Activated CD4-positive, alpha-beta memory T cell treated with anti-CD3 and anti-CD28 coated beads, Interleukin-2, amount 10 ng/mL, durations not matched to agents 7 days and 5 days (primary cell): Measurements from ENCODE around the gene PPP1R13B. TPM values are rescaled to one million over a fixed set of nuclear protein-coding genes. Genes with fewer than 3 reads are reported as not detected.

Experiments used
- CTCF ChIA-PET: fragments of 350-600 bp; sonication (Branson Sonifier 250); formaldehyde crosslinking; loops from one replicate; lab custom pipeline; 2021; ENCODE audit warnings: antibody characterized with exemption, inconsistent platforms; lab: Charles Lee
- POLR2A ChIA-PET: fragments of 350-600 bp; sonication (Branson Sonifier 250); formaldehyde crosslinking; loops from one replicate; lab custom pipeline; 2021; ENCODE audit warnings: antibody characterized with exemption; lab: Charles Lee
- DNase-seq: peaks from one replicate; pipeline ENCODE4 v3.0.0-alpha.2; 2020
- H3K27ac Mint-ChIP-seq: one replicate; pipeline ENCODE4 v1.8.0; 2021; ENCODE audit warnings: mild to moderate bottlenecking, mixed read lengths
- H3K27me3 Mint-ChIP-seq: one replicate; pipeline ENCODE4 v1.8.0; 2021; ENCODE audit warnings: mixed read lengths
- H3K36me3 Mint-ChIP-seq: one replicate; pipeline ENCODE4 v1.8.0; 2021; ENCODE audit warnings: low read depth, mixed read lengths
- H3K4me1 Mint-ChIP-seq: one replicate; pipeline ENCODE4 v1.8.0; 2021; ENCODE audit warnings: mixed read lengths
- H3K4me3 Mint-ChIP-seq: one replicate; pipeline ENCODE4 v1.8.0; 2021; ENCODE audit warnings: mild to moderate bottlenecking, mixed read lengths
- H3K9me3 Mint-ChIP-seq: one replicate; pipeline ENCODE4 v1.8.0; 2021; ENCODE audit warnings: mixed read lengths
- total RNA-seq, 2 experiments: library from RNA; stranded (reverse); gene quantifications; one replicate each; pipeline ENCODE4 v1.2.3, GENCODE V29; 2021

Gene PPP1R13B
- total RNA-seq, 2 experiments from 2014 or later: 10.7 to 15.9 TPM

- Mint-ChIP-seq H3K9me3 (no peaks in the 10 kb centered on the region), H3K4me3 (no peak overlapping the region), H3K27ac (no peak overlapping the region), H3K36me3 (no peaks in the 10 kb centered on the region), H3K27me3 (no peaks in the 10 kb centered on the region), H3K4me1 (no peaks in the 10 kb centered on the region)
- ChIA-PET CTCF (no interaction called here), POLR2A (no interaction called here)
- DNase-seq: no peak
Measured at GRCh38 chr14:103830511-103831270, 16.7 kb downstream of the PPP1R13B start.

- Mint-ChIP-seq H3K4me1 (no peaks in the 10 kb centered on the region), H3K4me3 (no peak overlapping the region), H3K27ac (no peak overlapping the region), H3K9me3 (no peaks in the 10 kb centered on the region), H3K36me3 (no peaks in the 10 kb centered on the region), H3K27me3 (no peaks in the 10 kb centered on the region)
- DNase-seq: no peak
- POLR2A ChIA-PET: no interaction called here
- CTCF ChIA-PET: interaction anchor here (1.2 kb wide), 1 partner anchor 20 kb away, joined by 4 read pairs; no protein-coding TSS in a partner anchor
Measured at GRCh38 chr14:103828315-103828967, 18.9 kb downstream of the PPP1R13B start.

DNA sequence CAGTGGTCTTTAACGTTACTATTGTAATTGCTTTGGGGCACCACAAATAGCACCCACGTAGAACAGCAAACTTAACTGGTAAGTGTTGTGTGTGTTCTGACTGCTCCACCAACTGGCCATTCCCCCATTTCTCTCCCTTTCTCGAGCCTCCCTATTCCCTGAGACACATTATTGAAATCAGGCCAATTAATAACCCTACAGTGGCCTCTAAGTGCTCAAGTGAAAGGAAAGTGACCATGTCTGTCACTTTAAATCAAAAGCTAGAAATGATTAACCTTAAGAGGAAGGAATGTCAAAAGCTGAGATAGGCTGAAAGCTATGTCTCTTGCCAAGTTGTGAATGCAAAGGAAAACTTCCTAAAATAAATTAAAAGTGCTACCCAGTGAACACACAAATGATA is 22.3 kb downstream of the PPP1R13B start:
- no peak overlapping the region for H3K4me3 Mint-ChIP-seq
- ChIA-PET CTCF (interaction anchor here (2.1 kb wide), 1 partner anchor 16 kb away, joined by 8 read pairs; no protein-coding TSS in a partner anchor), POLR2A (no interaction called here)
- no peaks in the 10 kb centered on the region for H3K27me3 Mint-ChIP-seq
- H3K36me3 Mint-ChIP-seq: no peaks in the 10 kb centered on the region
- peaks cover 2% of the 10 kb centered on the region for H3K4me1 Mint-ChIP-seq
- no peaks in the 10 kb centered on the region for H3K9me3 Mint-ChIP-seq
- no peak overlapping the region for H3K27ac Mint-ChIP-seq
- DNase-seq: no peak

- H3K9me3 Mint-ChIP-seq: no peaks in the 10 kb centered on the region
- H3K27ac Mint-ChIP-seq: no peak overlapping the region
- ChIA-PET CTCF (interaction anchor here (1.7 kb wide), 1 partner anchor 15 kb away, joined by 4 read pairs; no protein-coding TSS in a partner anchor), POLR2A (no interaction called here)
- peaks cover 11% of the 10 kb centered on the region for H3K4me1 Mint-ChIP-seq
- no peaks in the 10 kb centered on the region for H3K27me3 Mint-ChIP-seq
- DNase-seq: no peak
- H3K4me3 Mint-ChIP-seq: no peak overlapping the region
- H3K36me3 Mint-ChIP-seq: no peaks in the 10 kb centered on the region
Measured at GRCh38 chr14:103820908-103821307, 26.5 kb downstream of the PPP1R13B start.

GRCh38 chr14:103820382-103820781 is 27.0 kb downstream of the PPP1R13B start:
- POLR2A ChIA-PET: no interaction called here
- CTCF ChIA-PET: interaction anchor here (1.7 to 2.0 kb wide), 2 partner anchors 13 to 15 kb away, joined by 4 to 6 read pairs; no protein-coding TSS in a partner anchor
- H3K4me1 Mint-ChIP-seq: peaks cover 11% of the 10 kb centered on the region
- H3K4me3 Mint-ChIP-seq: no peak overlapping the region
- DNase-seq: no peak
- H3K27me3 Mint-ChIP-seq: no peaks in the 10 kb centered on the region
- no peaks in the 10 kb centered on the region for H3K36me3 Mint-ChIP-seq
- H3K9me3 Mint-ChIP-seq: no peaks in the 10 kb centered on the region
- H3K27ac Mint-ChIP-seq: no peak overlapping the region

GRCh38 chr14:103819503-103820307 is 27.7 kb downstream of the PPP1R13B start:
- peaks cover 11% of the 10 kb centered on the region for H3K4me1 Mint-ChIP-seq
- peak overlapping the region; percentile 40 for H3K27ac Mint-ChIP-seq
- H3K36me3 Mint-ChIP-seq: no peaks in the 10 kb centered on the region
- no peak overlapping the region for H3K4me3 Mint-ChIP-seq
- H3K27me3 Mint-ChIP-seq: no peaks in the 10 kb centered on the region
- POLR2A ChIA-PET: no interaction called here
- DNase-seq: no peak
- CTCF ChIA-PET: interaction anchor here (0.7 to 2.0 kb wide), 4 partner anchors 12 to 81 kb away, joined by 3 to 6 read pairs (median 4); no protein-coding TSS in a partner anchor
- no peaks in the 10 kb centered on the region for H3K9me3 Mint-ChIP-seq

DNA sequence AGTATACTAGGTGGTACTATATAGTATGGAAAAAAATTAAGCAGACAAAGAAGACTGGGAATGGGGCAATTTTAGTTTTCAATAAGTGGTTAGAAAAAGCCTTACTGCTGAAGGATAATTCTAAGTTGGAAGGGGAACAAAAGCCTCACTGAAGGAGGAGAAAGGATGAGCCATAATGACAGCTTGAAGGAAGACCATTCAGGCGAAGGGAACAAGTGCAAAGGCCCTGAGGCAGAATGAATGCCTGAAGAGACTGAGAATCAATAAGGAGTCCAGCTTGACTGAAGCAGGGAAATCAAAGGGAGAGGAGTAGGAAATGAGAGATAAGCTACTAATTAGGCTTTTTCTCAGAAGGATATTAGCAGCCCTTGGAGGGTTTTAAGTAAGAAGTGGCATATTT is 28.5 kb downstream of the PPP1R13B start:
- no peaks in the 10 kb centered on the region for H3K36me3 Mint-ChIP-seq
- no peak overlapping the region for H3K27ac Mint-ChIP-seq
- DNase-seq: no peak
- no peak overlapping the region for H3K4me3 Mint-ChIP-seq
- H3K27me3 Mint-ChIP-seq: no peaks in the 10 kb centered on the region
- H3K9me3 Mint-ChIP-seq: no peaks in the 10 kb centered on the region
- peaks cover 11% of the 10 kb centered on the region for H3K4me1 Mint-ChIP-seq
- ChIA-PET POLR2A (no interaction called here), CTCF (interaction anchor here (1.0 to 2.0 kb wide), 2 partner anchors 11 to 82 kb away, joined by 3 to 6 read pairs; no protein-coding TSS in a partner anchor)

- H3K27me3 Mint-ChIP-seq: no peaks in the 10 kb centered on the region
- no peak overlapping the region for H3K27ac Mint-ChIP-seq
- POLR2A ChIA-PET: no interaction called here
Measured at GRCh38 chr14:103818422-103818821, 29.0 kb downstream of the PPP1R13B start.

GRCh38 chr14:103817595-103817994 is 29.8 kb downstream of the PPP1R13B start:
- H3K4me3 Mint-ChIP-seq: no peak overlapping the region
- POLR2A ChIA-PET: no interaction called here
- peaks cover 11% of the 10 kb centered on the region for H3K4me1 Mint-ChIP-seq
- no peak for DNase-seq
- no peak overlapping the region for H3K27ac Mint-ChIP-seq
- no peaks in the 10 kb centered on the region for H3K36me3 Mint-ChIP-seq
- H3K27me3 Mint-ChIP-seq: no peaks in the 10 kb centered on the region
- CTCF ChIA-PET: interaction anchor here (0.6 to 1.7 kb wide), 2 partner anchors 10 to 540 kb away, joined by 3 to 17 read pairs; no protein-coding TSS in a partner anchor
- H3K9me3 Mint-ChIP-seq: no peaks in the 10 kb centered on the region

More at GRCh38 chr14:103818422-103818821, 29.0 kb downstream of the PPP1R13B start:
- CTCF ChIA-PET: no interaction called here
- Mint-ChIP-seq H3K4me1 (peaks cover 11% of the 10 kb centered on the region), H3K4me3 (no peak overlapping the region), H3K9me3 (no peaks in the 10 kb centered on the region), H3K36me3 (no peaks in the 10 kb centered on the region)
- no peak for DNase-seq

GRCh38 chr14:103816991-103817390 is 30.4 kb downstream of the PPP1R13B start:
- H3K4me3 Mint-ChIP-seq: no peak overlapping the region
- CTCF ChIA-PET: interaction anchor here (0.6 to 1.7 kb wide), 2 partner anchors 9 to 540 kb away, joined by 3 to 17 read pairs; no protein-coding TSS in a partner anchor
- no peak overlapping the region for H3K27ac Mint-ChIP-seq
- DNase-seq: no peak
- no peaks in the 10 kb centered on the region for H3K36me3 Mint-ChIP-seq
- peaks cover 11% of the 10 kb centered on the region for H3K4me1 Mint-ChIP-seq
- H3K27me3 Mint-ChIP-seq: no peaks in the 10 kb centered on the region
- POLR2A ChIA-PET: no interaction called here
- H3K9me3 Mint-ChIP-seq: no peaks in the 10 kb centered on the region

DNA sequence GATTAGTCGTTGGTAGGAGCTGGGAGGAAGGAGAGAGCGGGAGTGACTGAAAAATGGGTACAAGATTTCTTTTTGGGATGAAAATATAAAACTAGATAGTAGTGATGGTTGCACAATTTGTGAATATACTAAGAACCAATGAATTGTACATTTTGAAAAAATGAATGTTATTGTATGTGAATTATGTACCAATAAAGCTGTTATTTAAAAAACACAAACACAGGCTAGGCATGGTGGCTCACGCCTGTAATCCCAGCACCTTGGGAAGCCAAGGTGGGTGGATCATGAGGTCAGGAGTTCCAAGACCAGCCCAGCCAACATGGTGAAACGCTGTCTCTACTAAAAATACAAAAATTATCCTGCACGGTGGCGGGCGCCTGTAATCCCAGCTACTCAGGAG is 32.1 kb downstream of the PPP1R13B start:
- Mint-ChIP-seq H3K9me3 (no peaks in the 10 kb centered on the region), H3K27me3 (no peaks in the 10 kb centered on the region), H3K36me3 (no peaks in the 10 kb centered on the region), H3K27ac (no peak overlapping the region), H3K4me1 (peaks cover 11% of the 10 kb centered on the region), H3K4me3 (no peak overlapping the region)
- ChIA-PET CTCF (interaction anchor here (1.1 kb wide), 1 partner anchor 9 kb away, joined by 3 read pairs; no protein-coding TSS in a partner anchor), POLR2A (no interaction called here)
- no peak for DNase-seq

- DNase-seq: no peak
Measured at GRCh38 chr14:103811189-103811588, 36.2 kb downstream of the PPP1R13B start.

More at GRCh38 chr14:103811189-103811588, 36.2 kb downstream of the PPP1R13B start:
- no peaks in the 10 kb centered on the region for H3K36me3 Mint-ChIP-seq
- ChIA-PET POLR2A (interaction anchor here (1.6 kb wide), 1 partner anchor 109 kb away, joined by 3 read pairs; no protein-coding TSS in a partner anchor), CTCF (interaction anchor here (1.0 kb wide), 1 partner anchor 110 kb away, joined by 3 read pairs; a partner anchor contains a TSS)
- H3K27ac Mint-ChIP-seq: no peak overlapping the region
- no peaks in the 10 kb centered on the region for H3K9me3 Mint-ChIP-seq
- H3K4me3 Mint-ChIP-seq: no peak overlapping the region
- peaks cover 8% of the 10 kb centered on the region for H3K4me1 Mint-ChIP-seq
- H3K27me3 Mint-ChIP-seq: no peaks in the 10 kb centered on the region
